GM21723 (cell line): ENCODE measurements around the gene CCNY.

Source experiments
- ATAC-seq: cut with Tn5 transposase; IDR thresholded peaks from one replicate; pipeline ENCODE4 v1.9.1; 2021; ENCODE audit warnings: mild to moderate bottlenecking, moderate library complexity; ENCODE audit not compliant: unreplicated experiment

Gene CCNY

GRCh38 chr10:35379226-35380137, 43.2 kb downstream of the CCNY start:
- ATAC-seq, result peak; percentile 80

- no peak for ATAC-seq
These were observed 45.8 kb downstream of the CCNY start for GRCh38 chr10:35382096-35382495.

- ATAC-seq, result no peak
These were observed 48.1 kb downstream of the CCNY start for GRCh38 chr10:35384265-35384868.

- no peak for ATAC-seq
These were observed 50.4 kb downstream of the CCNY start for GRCh38 chr10:35386594-35387174.

- ATAC-seq, result peak; percentile 84
These were observed 51.5 kb downstream of the CCNY start for GRCh38 chr10:35387768-35388167.

GRCh38 chr10:35388197-35388596, 51.9 kb downstream of the CCNY start:
- ATAC-seq, result peak; percentile 36

GRCh38 chr10:35388682-35389081, 52.4 kb downstream of the CCNY start:
- ATAC-seq, result no peak

GRCh38 chr10:35390161-35390840, 54.0 kb downstream of the CCNY start:
- no peak for ATAC-seq

GRCh38 chr10:35390843-35391152, 54.5 kb downstream of the CCNY start:
- ATAC-seq, result no peak

GRCh38 chr10:35391153-35391953, 55.0 kb downstream of the CCNY start:
- no peak for ATAC-seq

- no peak for ATAC-seq
These were observed 55.6 kb downstream of the CCNY start for GRCh38 chr10:35391954-35392262.

GRCh38 chr10:35392482-35393228, 56.3 kb downstream of the CCNY start:
- ATAC-seq, result no peak

- no peak for ATAC-seq
These were observed 58.1 kb downstream of the CCNY start for GRCh38 chr10:35394411-35394851.

- ATAC-seq, result no peak
These were observed 58.6 kb downstream of the CCNY start for GRCh38 chr10:35394934-35395333.

- ATAC-seq, result no peak
These were observed 60.5 kb downstream of the CCNY start for GRCh38 chr10:35396560-35397434.

- ATAC-seq, result no peak
These were observed 61.6 kb downstream of the CCNY start for GRCh38 chr10:35397953-35398352.

- no peak for ATAC-seq
These were observed 62.0 kb downstream of the CCNY start for GRCh38 chr10:35398355-35398754.

- ATAC-seq, result no peak
These were observed 62.6 kb downstream of the CCNY start for GRCh38 chr10:35398908-35399307.

GRCh38 chr10:35399414-35400009, 63.2 kb downstream of the CCNY start:
- ATAC-seq, result no peak
